Kidney (tissue), 14 donors: ENCODE measurements around the gene CAPZB. TPM values are rescaled to one million over a fixed set of nuclear protein-coding genes. Genes with fewer than 3 reads are reported as not detected.

ENCODE experiments used
- DNase-seq, 5 donors: peaks; one replicate each; pipeline ENCODE4 v3.0.0-alpha.2; 2013 to 2020
- FAIRE-seq: peaks from 2 replicates; lab custom pipeline; 2012; peaks lifted over from hg19 to GRCh38; lab: Jason Lieb, UNC
- H3K27ac ChIP-seq, 2 donors: one replicate each; pipeline ENCODE4 v1.7.0; 2013; ENCODE audit warnings: low read depth in 2 of 2, low read length in 2 of 2, inconsistent platforms in 1 of 2
- H3K27me3 ChIP-seq: one replicate; pipeline ENCODE4 v1.7.1; 2013; ENCODE audit warnings: low read length, inconsistent platforms; ENCODE audit not compliant: control insufficient read depth, insufficient read depth
- H3K36me3 ChIP-seq, 3 donors: one replicate each; pipeline versions ENCODE4 v1.7.0 to v1.7.1; 2013; ENCODE audit warnings: low read length in 3 of 3, control low read depth in 1 of 3, inconsistent platforms in 1 of 3; ENCODE audit not compliant: insufficient read depth in 3 of 3, control insufficient read depth in 2 of 3
- H3K4me1 ChIP-seq, 3 donors: one replicate each; pipeline versions ENCODE4 v1.7.0 to v1.7.1; 2013; ENCODE audit warnings: low read length in 3 of 3, inconsistent platforms in 1 of 3, low read depth in 1 of 3; ENCODE audit not compliant: control insufficient read depth in 2 of 3, insufficient read depth in 2 of 3
- H3K4me3 ChIP-seq, 3 donors: one replicate each; pipeline versions ENCODE4 v1.7.0 to v1.8.1; 2013; ENCODE audit warnings: low read length in 3 of 3, control low read depth in 1 of 3, inconsistent platforms in 1 of 3
- H3K9ac ChIP-seq, 3 donors: one replicate each; pipeline versions ENCODE4 v1.7.0 to v1.7.1; 2013; ENCODE audit warnings: low read length in 3 of 3, control low read depth in 1 of 3, inconsistent platforms in 1 of 3
- H3K9me3 ChIP-seq, 3 donors: one replicate each; pipeline versions ENCODE4 v1.7.0 to v1.7.1; 2013; ENCODE audit warnings: low read length in 3 of 3, control low read depth in 1 of 3, inconsistent platforms in 1 of 3; ENCODE audit not compliant: control insufficient read depth in 2 of 3, insufficient read depth in 1 of 3
- CTCF ChIP-seq: IDR thresholded peaks from 3 replicates; pipeline ENCODE4 v1.5.1; 2012; ENCODE audit warnings: mild to moderate bottlenecking, moderate library complexity, borderline replicate concordance; ENCODE audit not compliant: insufficient read depth; ENCODE audit errors: extremely low read depth
- intact Hi-C: fragments of 100-400 bp; cut with DNase I; formaldehyde crosslinking; loops from one replicate; pipeline ENCODE4 v1.11.1; 2022
- polyA plus RNA-seq: library from polyadenylated mRNA; stranded (reverse); fragments of 350-450 nt; fragmentation: Illumina TruSeq; extraction: RNeasy Lipid Tissue Mini Kit (QIAGEN cat#74804); gene quantifications from one replicate; pipeline ENCODE4 v1.2.3, GENCODE V29; 2014; ENCODE audit warnings: low read depth, low replicate concordance; ENCODE audit not compliant: insufficient read depth
- total RNA-seq: library from RNA; stranded (reverse); fragmentation: NEBNext Ultra II Directional; extraction: Animal tissue kit (Norgen Biotek cat#: 25700); gene quantifications from one replicate; pipeline ENCODE4 v1.2.1, GENCODE V29; 2021
- donor health status: control.
- donor health status: control.
- donor health status: control.
- donor health status: control.
- donor health status: control.
- donor health status: DM: yes; HTN: yes; CAD: no.
- donor health status: Normal renal cell carcinoma (clear cell type).

Gene CAPZB
- total and polyA plus RNA-seq, 2 donors from 2014 or later = 253 to 265 TPM

DNA sequence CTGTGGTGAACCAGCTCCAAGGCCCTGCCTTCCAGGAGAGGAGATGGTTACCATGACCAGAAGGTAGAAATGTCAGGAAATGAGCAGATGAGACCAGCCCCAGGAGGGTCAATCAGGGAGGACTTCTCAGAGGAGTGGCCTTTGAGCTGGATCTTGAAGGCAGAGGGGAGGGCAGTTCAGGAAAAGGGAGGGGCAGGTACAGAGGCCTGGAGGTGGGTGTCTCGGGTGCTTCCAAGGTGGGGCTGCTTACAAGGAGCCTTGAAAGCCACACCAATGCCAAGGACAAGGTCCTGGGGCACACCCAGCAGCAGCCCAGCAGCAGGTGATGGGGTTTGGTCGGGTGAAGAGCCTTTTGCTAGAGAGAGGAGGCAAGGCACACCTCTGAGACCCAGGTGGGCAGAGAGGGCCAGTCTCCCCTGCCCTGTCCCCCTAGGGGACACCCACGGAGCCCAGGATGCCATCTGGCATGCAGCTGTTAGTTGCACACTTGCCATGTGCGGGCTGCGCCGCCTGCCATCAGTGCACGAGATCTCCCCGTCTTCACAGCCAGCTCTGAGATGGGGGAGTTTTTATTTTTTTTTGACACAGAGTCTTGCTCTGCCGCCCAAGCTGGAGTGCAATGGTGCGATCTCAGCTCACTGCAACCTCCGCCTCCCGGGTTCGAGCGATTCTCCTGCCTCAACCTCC is 154.7 kb downstream of the CAPZB start:
- Histone ChIP-seq H3K27me3 (no peaks in the 10 kb centered on the region), H3K27ac (no peak overlapping the region), H3K4me1 (no peaks in the 10 kb centered on the region), H3K9ac (no peak overlapping the region), H3K36me3 (peaks cover 3 to 11% (median 5%) of the 10 kb centered on the region in 3 donors), H3K4me3 (no peak overlapping the region), H3K9me3 (no peaks in the 10 kb centered on the region)
- no peak for TF ChIP-seq CTCF
- DNase-seq (no peak), FAIRE-seq (no peak)
- intact Hi-C loops = no loop called here

- Histone ChIP-seq H3K36me3 (peaks cover 3 to 14% (median 12%) of the 10 kb centered on the region in 3 donors), H3K4me3 (no peak overlapping the region), H3K9me3 (no peaks in the 10 kb centered on the region), H3K27me3 (no peaks in the 10 kb centered on the region), H3K27ac (no peak overlapping the region), H3K4me1 (no peaks in the 10 kb centered on the region), H3K9ac (no peak overlapping the region)
- intact Hi-C loops = no loop called here
- no peak for TF ChIP-seq CTCF
- DNase-seq (no peak), FAIRE-seq (no peak)
Observed at GRCh38 chr1:19329611-19330010, 155.7 kb downstream of the CAPZB start.

DNA sequence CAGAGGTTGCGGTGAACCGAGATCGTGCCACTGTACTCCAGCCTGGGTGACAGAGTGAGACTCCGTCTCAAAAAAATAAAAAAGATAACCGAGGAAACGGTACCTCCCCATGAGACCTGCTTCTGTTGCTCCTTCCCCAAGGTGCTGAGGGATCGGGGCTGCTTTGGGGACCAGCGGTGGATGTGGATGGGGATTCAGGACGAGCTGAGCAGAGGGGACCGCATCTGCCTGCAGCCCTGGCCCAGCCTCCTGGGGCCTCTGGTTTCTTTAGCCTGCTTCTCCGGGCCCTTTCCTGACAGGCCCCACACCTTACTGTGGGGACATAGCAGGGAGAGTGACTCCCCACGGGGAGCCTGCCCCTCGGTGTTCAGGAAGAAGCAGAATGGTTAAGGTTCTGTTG is 156.2 kb downstream of the CAPZB start:
- no peak for TF ChIP-seq CTCF
- Histone ChIP-seq H3K27ac (no peak overlapping the region), H3K4me3 (no peak overlapping the region), H3K36me3 (peaks cover 3 to 17% (median 15%) of the 10 kb centered on the region in 3 donors), H3K27me3 (no peaks in the 10 kb centered on the region), H3K4me1 (no peaks in the 10 kb centered on the region), H3K9ac (no peak overlapping the region), H3K9me3 (no peaks in the 10 kb centered on the region)
- intact Hi-C loops = no loop called here
- no peak for FAIRE-seq
- no peak for DNase-seq

DNA sequence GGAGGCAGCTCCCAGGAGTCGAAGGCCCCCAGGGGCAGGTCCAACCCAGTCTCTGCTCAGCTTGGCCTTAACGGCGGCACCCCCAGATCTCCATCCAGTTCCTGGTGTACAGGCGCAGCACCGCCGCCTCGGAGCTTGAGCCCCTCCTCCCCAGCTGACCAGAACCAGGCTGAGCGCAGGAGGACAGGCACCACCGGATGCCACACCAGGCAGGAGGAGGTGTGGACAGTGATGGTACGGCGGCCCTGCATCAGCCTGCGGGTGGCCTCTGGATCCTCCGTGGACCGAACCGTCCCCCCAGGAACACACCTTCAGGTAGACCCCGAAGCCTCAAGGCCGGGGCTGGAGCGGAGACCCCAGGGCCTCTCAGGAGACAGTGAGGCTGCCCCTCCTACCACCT is 156.9 kb downstream of the CAPZB start:
- Histone ChIP-seq H3K36me3 (peaks cover 3 to 17% (median 15%) of the 10 kb centered on the region in 3 donors), H3K27ac (no peak overlapping the region), H3K4me1 (no peaks in the 10 kb centered on the region), H3K4me3 (no peak overlapping the region), H3K9me3 (no peaks in the 10 kb centered on the region), H3K27me3 (no peaks in the 10 kb centered on the region), H3K9ac (no peak overlapping the region)
- intact Hi-C loops = no loop called here
- TF ChIP-seq CTCF = no peak
- no peak for FAIRE-seq
- DNase-seq = no peak
